Measurements from ENCODE around the gene ADCYAP1R1. TPM values are rescaled to one million over a fixed set of nuclear protein-coding genes. Genes with fewer than 3 reads are reported as not detected.
"Not testable (repeated sequence)": the region's sequence is repeated elsewhere in the genome, so short reads cannot be mapped to it uniquely, and the experiment has no call there.

ADCYAP1R1 gene
- total RNA-seq, 1 experiment from 2014 or later: not detected

DNA sequence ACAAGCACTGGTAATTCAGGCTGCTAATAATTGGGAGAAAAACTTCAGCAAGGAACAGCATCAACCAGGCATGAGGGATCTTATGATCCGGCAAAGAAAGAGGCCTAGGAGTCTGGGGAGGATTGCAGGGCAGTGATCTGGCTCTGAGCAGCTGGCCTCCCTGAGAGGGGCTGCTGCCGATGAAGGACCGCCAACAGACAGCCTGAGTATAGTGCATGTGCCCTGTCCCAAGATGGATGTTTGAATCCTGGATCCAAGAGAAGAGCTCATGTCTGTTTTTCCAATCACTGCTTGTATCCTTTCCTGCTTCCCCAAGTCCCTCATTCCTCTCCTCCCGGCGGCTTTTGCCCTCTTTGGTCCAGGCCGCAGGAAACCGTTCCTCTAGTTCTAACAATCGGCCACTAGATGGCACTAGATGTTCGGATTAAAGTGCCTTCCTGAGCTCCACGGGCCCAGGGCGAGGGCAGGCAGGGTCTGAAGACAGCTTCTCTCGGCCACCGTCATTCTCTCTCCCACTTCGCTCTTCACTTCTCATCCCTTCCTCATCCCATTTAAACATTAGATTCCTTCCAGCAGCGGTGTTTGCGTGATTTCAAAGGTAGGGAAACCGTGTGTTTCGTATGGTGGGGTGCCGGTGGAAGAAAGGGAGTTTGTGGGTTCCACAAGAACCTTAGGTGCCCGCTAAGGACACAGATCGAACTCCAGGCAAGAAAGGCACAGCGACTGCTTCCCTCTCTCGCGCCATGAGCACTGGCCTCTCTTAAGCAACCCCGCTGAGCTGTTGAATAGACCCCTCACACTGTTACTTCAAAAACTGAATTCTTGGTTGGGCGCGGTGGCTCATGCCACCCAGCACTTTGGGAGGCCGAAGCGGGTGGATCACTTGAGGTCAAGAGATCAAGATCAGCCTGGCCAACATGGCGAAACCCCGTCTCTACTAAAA lies 82.4 kb downstream of the ADCYAP1R1 start:
- peak; percentile 73 for DNase-seq (ENCODE audit: low read depth)

DNA sequence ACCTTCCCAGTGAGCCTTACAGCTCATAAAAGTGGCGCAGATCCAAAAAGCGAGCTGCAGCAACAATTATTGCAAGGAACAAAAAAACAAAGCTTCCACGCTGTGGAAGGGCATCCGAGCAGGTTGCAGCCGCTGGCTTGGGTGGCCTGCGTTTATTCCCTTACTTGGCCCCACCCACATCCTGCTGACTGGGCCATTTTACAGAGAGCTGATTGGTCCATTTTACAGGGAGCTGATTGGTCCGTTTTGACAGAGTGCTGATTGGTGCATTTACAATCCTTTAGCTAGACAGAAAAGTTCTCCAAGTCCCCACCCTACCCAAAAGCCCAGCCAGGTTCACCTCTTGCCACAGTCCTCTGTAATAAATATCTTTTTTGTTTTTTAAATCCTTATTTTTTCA lies 85.1 kb downstream of the ADCYAP1R1 start:
- no peak for DNase-seq (ENCODE audit: low read depth)

DNA sequence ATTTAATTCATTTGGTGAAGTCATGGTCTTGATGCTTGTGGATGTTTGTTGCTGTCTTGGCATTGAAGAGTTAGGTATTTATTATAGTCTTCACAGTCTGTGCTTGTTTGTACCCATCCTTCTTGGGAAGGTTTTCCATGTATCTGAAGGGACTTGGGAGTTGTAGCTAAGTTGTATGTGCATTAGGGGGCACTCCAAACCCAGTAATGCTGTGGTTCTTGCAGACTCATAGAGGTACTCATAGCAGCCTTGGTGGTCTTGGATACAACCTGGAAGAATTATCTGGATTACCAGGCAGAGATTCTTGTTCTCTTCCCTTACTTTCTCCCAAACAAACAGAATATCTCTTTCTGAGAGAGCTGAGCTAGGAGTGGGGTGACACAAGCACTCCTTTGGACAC lies 93.2 kb downstream of the ADCYAP1R1 start:
- DNase-seq (ENCODE audit: low read depth): no peak

DNA sequence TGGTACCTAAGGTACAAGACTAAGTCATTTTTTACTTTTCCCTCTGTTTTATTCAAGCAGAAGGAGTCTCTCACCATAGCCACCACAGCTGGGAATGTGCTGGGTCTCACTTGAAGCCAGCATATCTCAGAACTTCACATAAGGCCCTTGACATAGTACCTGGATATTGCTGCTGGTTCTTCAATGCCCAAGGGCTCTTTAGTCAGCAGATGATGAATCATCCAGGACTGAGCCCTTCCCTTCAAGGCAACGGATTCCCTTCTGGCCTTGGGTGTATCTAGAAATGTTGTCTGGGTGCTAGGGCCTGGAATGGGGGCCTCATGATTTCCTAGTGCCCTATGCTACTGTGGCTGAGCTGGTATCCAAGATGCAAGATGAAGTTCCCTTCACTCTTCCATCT lies 93.9 kb downstream of the ADCYAP1R1 start:
- DNase-seq (ENCODE audit: low read depth): no peak

DNA sequence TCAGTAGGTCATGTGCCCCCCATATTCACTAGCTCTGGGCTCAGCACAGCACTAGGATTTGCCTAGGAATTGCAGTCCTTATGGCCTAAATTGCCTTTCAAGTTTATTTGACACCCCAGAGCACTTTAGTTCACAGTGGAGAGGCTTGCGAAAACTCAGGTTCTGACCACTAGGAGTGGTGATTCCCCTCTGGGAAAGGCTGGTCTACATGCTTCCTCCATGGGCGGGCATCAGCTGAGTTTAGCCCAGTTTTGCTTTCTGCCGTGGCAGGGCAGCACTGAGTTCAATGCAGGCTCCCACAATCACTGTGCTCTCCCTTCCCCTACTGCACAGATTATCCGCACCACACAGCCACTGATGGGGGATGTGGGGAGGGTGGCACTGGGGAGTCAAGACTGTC lies 94.4 kb downstream of the ADCYAP1R1 start:
- DNase-seq (ENCODE audit: low read depth): no peak

DNA sequence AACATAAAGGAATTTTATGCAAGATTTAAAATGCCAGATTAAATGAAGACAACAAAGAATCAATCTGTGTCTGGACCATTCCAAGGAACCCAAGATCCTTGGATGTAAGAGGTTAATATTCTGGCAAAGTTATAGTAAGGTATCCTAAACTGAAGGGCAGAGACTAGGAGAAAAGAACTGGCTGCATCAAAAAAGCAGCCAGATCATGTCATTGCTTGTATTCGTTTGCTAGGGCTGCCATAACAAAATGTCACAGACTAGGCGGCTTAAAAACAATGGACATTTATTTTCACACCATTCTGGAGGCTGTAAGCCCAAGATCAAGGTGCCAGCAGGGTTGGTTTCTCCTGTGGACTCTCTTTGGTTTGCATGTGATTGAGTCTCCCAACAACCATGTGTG lies 99.7 kb downstream of the ADCYAP1R1 start:
- no peak for DNase-seq (ENCODE audit: low read depth)

DNA sequence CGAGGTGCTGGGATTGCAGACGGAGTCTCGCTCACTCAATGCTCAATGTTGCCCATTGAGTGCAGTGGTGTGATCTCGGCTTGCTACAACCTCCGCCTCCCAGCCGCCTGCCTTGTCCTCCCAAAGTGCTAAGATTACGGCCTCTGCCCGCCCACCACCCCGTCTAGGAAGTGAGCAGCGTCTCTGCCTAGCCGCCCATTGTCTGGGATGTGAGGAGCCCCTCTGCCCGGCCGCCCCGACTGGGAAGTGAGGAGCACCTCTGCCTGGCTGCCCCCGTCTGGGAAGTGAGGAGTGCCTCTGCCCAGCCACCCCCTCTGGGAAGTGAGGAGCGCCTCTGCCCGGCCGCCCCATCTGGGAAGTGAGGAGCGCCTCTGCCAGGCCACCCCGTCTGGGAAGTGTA lies 101.2 kb downstream of the ADCYAP1R1 start:
- DNase-seq (ENCODE audit: low read depth): not testable (repeated sequence)

DNA sequence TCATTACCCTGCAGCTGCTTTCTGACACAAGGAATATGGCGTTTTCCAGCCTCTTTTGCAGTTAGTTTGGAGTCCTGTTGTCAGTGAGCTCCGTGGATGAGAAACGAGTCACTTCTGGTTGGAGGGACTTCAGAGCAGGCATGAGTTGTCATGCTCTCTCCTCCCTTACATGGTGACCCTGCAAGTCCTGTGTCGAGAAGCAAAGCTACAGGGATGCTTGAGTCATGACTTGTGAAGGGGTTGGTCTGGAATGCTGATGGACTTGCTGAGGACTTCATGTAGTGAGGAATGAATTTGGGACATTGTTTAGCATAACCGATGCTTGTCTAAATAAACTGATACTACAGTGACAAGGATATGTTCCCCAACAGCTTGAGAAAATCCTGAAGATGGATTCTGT lies 108.8 kb downstream of the ADCYAP1R1 start:
- no peak for DNase-seq (ENCODE audit: low read depth)

Other genes with a start within 250 kb of the ADCYAP1R1 start
- gene AQP1, start 140.5 kb upstream of the ADCYAP1R1 start, total RNA-seq (2014; rRNA removed; shearing (Covaris generic)): 0.62 and 0.74 TPM in 2 replicates
- gene GHRHR, start 88.4 kb upstream of the ADCYAP1R1 start, total RNA-seq (2014; rRNA removed; shearing (Covaris generic)): not detected in 2 replicates